Smooth muscle cell (in vitro differentiated cells): ENCODE measurements around the gene DRAM1. TPM values are rescaled to one million over a fixed set of nuclear protein-coding genes. Genes with fewer than 3 reads are reported as not detected.
"Not testable (repeated sequence)": the region's sequence is repeated elsewhere in the genome, so short reads cannot be mapped to it uniquely, and the experiment has no call there.

Experiments used
- DNase-seq: peaks from one replicate; lab custom pipeline; 2025; ENCODE audit not compliant: unreplicated experiment; lab: John Stamatoyannopoulos, UW
- H2AFZ ChIP-seq: fragments of 200-600 bp; sonication (generic); 2 replicates; pipeline ENCODE4 v1.6.0; 2016; ENCODE audit warnings: antibody characterized with exemption, low read depth, mild to moderate bottlenecking
- H3F3A ChIP-seq: fragments of 200-600 bp; sonication (generic); 2 replicates; pipeline ENCODE4 v1.6.0; 2017; ENCODE audit warnings: antibody characterized with exemption, low read depth
- H3K27ac ChIP-seq: fragments of 200-600 bp; sonication (generic); 2 replicates; pipeline ENCODE4 v1.5.1; 2016; ENCODE audit warnings: low read depth, mild to moderate bottlenecking
- H3K27me3 ChIP-seq: fragments of 200-600 bp; sonication (generic); 2 replicates; pipeline ENCODE4 v1.6.1; 2016; ENCODE audit warnings: low read depth, mild to moderate bottlenecking
- H3K36me3 ChIP-seq: fragments of 200-600 bp; sonication (generic); 2 replicates; pipeline ENCODE4 v1.5.1; 2016; ENCODE audit warnings: low read depth
- H3K4me1 ChIP-seq: fragments of 200-600 bp; sonication (generic); 2 replicates; pipeline ENCODE4 v1.5.1; 2016; ENCODE audit warnings: low read depth
- H3K4me2 ChIP-seq: fragments of 200-600 bp; sonication (generic); 2 replicates; pipeline ENCODE4 v1.6.0; 2016; ENCODE audit warnings: mild to moderate bottlenecking
- H3K4me3 ChIP-seq: fragments of 200-600 bp; sonication (generic); 2 replicates; pipeline ENCODE4 v1.5.1; 2016; ENCODE audit warnings: mild to moderate bottlenecking
- H3K79me2 ChIP-seq: fragments of 200-600 bp; sonication (generic); 2 replicates; pipeline ENCODE4 v1.6.0; 2016; ENCODE audit warnings: low read depth, mild to moderate bottlenecking
- H3K9ac ChIP-seq: fragments of 200-600 bp; sonication (generic); 2 replicates; pipeline ENCODE4 v1.6.0; 2016; ENCODE audit warnings: low read depth
- H3K9me3 ChIP-seq: fragments of 200-600 bp; sonication (generic); replicated peaks from 2 replicates; pipeline ENCODE4 v1.5.1; 2016; ENCODE audit warnings: low read depth
- H4K20me1 ChIP-seq: fragments of 200-600 bp; sonication (generic); 2 replicates; pipeline ENCODE4 v1.6.0; 2016; ENCODE audit warnings: low read depth
- CTCF ChIP-seq: fragments of 200-600 bp; sonication (generic); IDR thresholded peaks from 2 replicates; pipeline ENCODE4 v1.5.1; 2017; ENCODE audit warnings: borderline replicate concordance, mild to moderate bottlenecking, antibody characterized with exemption; ENCODE audit not compliant: insufficient read depth, poor library complexity, severe bottlenecking
- WGBS: methylation state at CpG from one replicate; pipeline ENCODE4 v1.1.7; 2016; ENCODE audit warnings: low lambda C conversion rate; 5-methylcytosine and 5-hydroxymethylcytosine counted together
- polyA plus RNA-seq: library from polyadenylated mRNA; unstranded; fragments of >200 nt; fragmentation: Nextera tagmentation; extraction: Ambion mirVana; gene quantifications from 2 replicates; pipeline ENCODE4 v1.2.1, GENCODE V29; 2016
- total RNA-seq: library from RNA; depleted of rRNA; stranded (reverse); fragments of >200 nt; gene quantifications from 2 replicates; pipeline ENCODE4 v1.2.3, GENCODE V29; 2014

DRAM1 gene
- total and polyA plus RNA-seq, 2 experiments from 2014 or later = 22.7 to 31.2 TPM

GRCh38 chr12:101855364-101855884 is 22.0 kb upstream of the DRAM1 start:
- Histone ChIP-seq H3K4me2 (peak overlapping the region; percentile 24), H3K27ac (no peak overlapping the region), H2AFZ (peak overlapping the region; percentile 91), H3K9me3 (no peaks in the 10 kb centered on the region), H3K4me1 (no peaks in the 10 kb centered on the region), H3K9ac (no peak overlapping the region), H3K79me2 (no peaks in the 10 kb centered on the region), H3K27me3 (no peaks in the 10 kb centered on the region), H3K4me3 (no peak overlapping the region), H4K20me1 (no peaks in the 10 kb centered on the region), H3K36me3 (no peaks in the 10 kb centered on the region), H3F3A (no peaks in the 10 kb centered on the region)
- no peak for DNase-seq
- 16% methylated on average over 3 of the region's 3 CpGs for WGBS
- TF ChIP-seq CTCF = no peak

- DNase-seq = no peak
- H3K9ac ChIP-seq = no peak overlapping the region
- no peak for TF ChIP-seq CTCF
- H3K79me2 ChIP-seq = no peaks in the 10 kb centered on the region
- H3K4me2 ChIP-seq = no peak overlapping the region
- no peaks in the 10 kb centered on the region for H3K9me3 ChIP-seq
- H3K27me3 ChIP-seq = no peaks in the 10 kb centered on the region
- peak overlapping the region; percentile 91 for H2AFZ ChIP-seq
- H3F3A ChIP-seq = no peaks in the 10 kb centered on the region
- H4K20me1 ChIP-seq = no peaks in the 10 kb centered on the region
- no peaks in the 10 kb centered on the region for H3K36me3 ChIP-seq
- 94% methylated on average over 3 of the region's 3 CpGs for WGBS
- no peak overlapping the region for H3K4me3 ChIP-seq
- no peaks in the 10 kb centered on the region for H3K4me1 ChIP-seq
- no peak overlapping the region for H3K27ac ChIP-seq
Observed at GRCh38 chr12:101855976-101856375, 21.4 kb upstream of the DRAM1 start.

GRCh38 chr12:101856614-101857013 is 20.8 kb upstream of the DRAM1 start:
- not testable (repeated sequence) for H2AFZ ChIP-seq, H3K79me2 ChIP-seq, H3K36me3 ChIP-seq, H3K4me2 ChIP-seq, H3K27ac ChIP-seq, H3K4me1 ChIP-seq, H3K9ac ChIP-seq, H4K20me1 ChIP-seq, H3F3A ChIP-seq, H3K4me3 ChIP-seq, H3K27me3 ChIP-seq, H3K9me3 ChIP-seq, DNase-seq
- 92% methylated on average over 5 of the region's 5 CpGs for WGBS

GRCh38 chr12:101857043-101857558 is 20.3 kb upstream of the DRAM1 start:
- H4K20me1 ChIP-seq = no peaks in the 10 kb centered on the region
- no peak for TF ChIP-seq CTCF
- H3K27ac ChIP-seq = no peak overlapping the region
- no peaks in the 10 kb centered on the region for H3K36me3 ChIP-seq
- no peak overlapping the region for H3K9ac ChIP-seq
- H3K79me2 ChIP-seq = no peaks in the 10 kb centered on the region
- no peaks in the 10 kb centered on the region for H3F3A ChIP-seq
- H2AFZ ChIP-seq = no peak overlapping the region
- no peak overlapping the region for H3K4me2 ChIP-seq
- H3K27me3 ChIP-seq = no peaks in the 10 kb centered on the region
- 80% methylated on average over 1 of the region's 1 CpG for WGBS
- no peak for DNase-seq
- no peak overlapping the region for H3K4me3 ChIP-seq
- H3K9me3 ChIP-seq = no peaks in the 10 kb centered on the region
- no peaks in the 10 kb centered on the region for H3K4me1 ChIP-seq
